Erythroblast (primary cell): Measurements from ENCODE around the gene SCN8A.

ENCODE experiments used
- GATA1 ChIP-seq: IDR thresholded peaks from 2 replicates; pipeline ENCODE4 v1.6.1; 2011; ENCODE audit warnings: low read depth, mild to moderate bottlenecking, control low read depth, low read length, moderate library complexity
- POLR2A ChIP-seq: IDR thresholded peaks from 2 replicates; pipeline ENCODE4 v1.6.1; 2011; ENCODE audit warnings: mild to moderate bottlenecking, low read length

- TF ChIP-seq POLR2A (no peak), GATA1 (no peak)
Measured at GRCh38 chr12:51672334-51672733, 81.3 kb downstream of the SCN8A start.
